Measurements from ENCODE around the gene C3orf85.

Gene C3orf85

DNA sequence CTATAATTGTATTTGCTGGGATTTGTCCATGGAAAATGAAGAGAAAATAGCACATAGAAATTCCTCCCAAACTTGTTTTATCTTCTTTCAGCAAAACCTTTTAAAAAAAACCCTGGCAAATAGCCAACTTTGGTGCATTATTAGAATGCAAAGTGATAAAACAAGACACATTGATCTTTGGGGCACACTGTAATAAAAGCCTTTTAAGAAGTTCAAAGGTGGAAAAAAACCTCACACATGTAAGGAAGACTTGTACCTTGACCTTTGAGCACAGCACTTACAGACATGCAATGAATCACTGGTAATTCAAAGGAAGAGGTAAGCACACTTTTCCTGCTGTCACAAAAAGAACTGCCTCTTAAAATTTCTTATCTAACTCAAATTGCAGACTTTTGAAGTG, 10.6 kb upstream of the C3orf85 start:
- CTCF ChIA-PET, result no interaction called here

DNA sequence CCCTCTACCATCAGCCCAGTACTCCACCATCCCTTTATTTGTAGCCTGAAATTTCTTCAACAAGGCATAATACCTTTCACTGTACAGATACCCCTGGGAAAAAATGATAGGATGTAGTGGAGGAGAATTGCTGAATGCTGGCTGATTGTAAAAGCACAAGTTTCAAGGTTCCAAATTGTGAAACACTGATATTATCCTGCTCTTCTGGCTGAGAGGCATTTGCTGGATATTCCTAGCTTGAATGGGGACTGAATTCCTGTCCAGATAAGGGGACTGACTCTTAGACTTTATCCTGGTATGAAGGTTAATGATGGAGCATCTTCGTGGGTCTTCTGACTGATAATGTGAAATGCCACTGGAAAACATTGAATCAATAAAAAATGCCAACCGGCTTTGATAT, 9.0 kb upstream of the C3orf85 start:
- Histone ChIP-seq H3K4me1 (ENCODE audit: control insufficient read depth, insufficient read depth, low read length) (no peaks in the 10 kb centered on the region), H3K27ac (ENCODE audit: extremely low read depth, low read depth, low read length) (no peak overlapping the region), H3K36me3 (ENCODE audit: control insufficient read depth in 2 of 2, insufficient read depth in 1 of 2, low read length in 2 of 2) (no peaks in the 10 kb centered on the region), H3K9me3 (ENCODE audit: control insufficient read depth, insufficient read depth, low read depth, low read length) (no peaks in the 10 kb centered on the region), H3K4me3 (ENCODE audit: low read depth, low read length) (no peak overlapping the region)
- no peak for TF ChIP-seq ZBTB21 (tag by site-specific recombination; IDR thresholded peaks at IDR 0.05)
- no peak for TF ChIP-seq MEIS1 (CRISPR knock-in tag; IDR thresholded peaks at IDR 0.05; ENCODE audit: borderline replicate concordance)
- no peak for TF ChIP-seq ZNF510 (tag by site-specific recombination; IDR thresholded peaks at IDR 0.05; ENCODE audit: insufficient replicate concordance)
- no peak for TF ChIP-seq ZNF777 (tag by site-specific recombination; IDR thresholded peaks at IDR 0.05; ENCODE audit: borderline replicate concordance)
- TF ChIP-seq ZXDB (tag by site-specific recombination; IDR thresholded peaks at IDR 0.05), result no peak
- TF ChIP-seq, protein P1, sequence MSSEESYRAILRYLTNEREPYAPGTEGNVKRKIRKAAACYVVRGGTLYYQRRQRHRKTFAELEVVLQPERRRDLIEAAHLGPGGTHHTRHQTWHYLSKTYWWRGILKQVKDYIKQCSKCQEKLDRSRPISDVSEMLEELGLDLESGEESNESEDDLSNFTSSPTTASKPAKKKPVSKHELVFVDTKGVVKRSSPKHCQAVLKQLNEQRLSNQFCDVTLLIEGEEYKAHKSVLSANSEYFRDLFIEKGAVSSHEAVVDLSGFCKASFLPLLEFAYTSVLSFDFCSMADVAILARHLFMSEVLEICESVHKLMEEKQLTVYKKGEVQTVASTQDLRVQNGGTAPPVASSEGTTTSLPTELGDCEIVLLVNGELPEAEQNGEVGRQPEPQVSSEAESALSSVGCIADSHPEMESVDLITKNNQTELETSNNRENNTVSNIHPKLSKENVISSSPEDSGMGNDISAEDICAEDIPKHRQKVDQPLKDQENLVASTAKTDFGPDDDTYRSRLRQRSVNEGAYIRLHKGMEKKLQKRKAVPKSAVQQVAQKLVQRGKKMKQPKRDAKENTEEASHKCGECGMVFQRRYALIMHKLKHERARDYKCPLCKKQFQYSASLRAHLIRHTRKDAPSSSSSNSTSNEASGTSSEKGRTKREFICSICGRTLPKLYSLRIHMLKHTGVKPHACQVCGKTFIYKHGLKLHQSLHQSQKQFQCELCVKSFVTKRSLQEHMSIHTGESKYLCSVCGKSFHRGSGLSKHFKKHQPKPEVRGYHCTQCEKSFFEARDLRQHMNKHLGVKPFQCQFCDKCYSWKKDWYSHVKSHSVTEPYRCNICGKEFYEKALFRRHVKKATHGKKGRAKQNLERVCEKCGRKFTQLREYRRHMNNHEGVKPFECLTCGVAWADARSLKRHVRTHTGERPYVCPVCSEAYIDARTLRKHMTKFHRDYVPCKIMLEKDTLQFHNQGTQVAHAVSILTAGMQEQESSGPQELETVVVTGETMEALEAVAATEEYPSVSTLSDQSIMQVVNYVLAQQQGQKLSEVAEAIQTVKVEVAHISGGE (tag by site-specific recombination; conservative IDR thresholded peaks at IDR 0.05; ENCODE audit: low read depth), result no peak
- no peak for TF ChIP-seq ZNF585B (tag by site-specific recombination; IDR thresholded peaks at IDR 0.05)
- no peak for TF ChIP-seq ZNF701 (tag by site-specific recombination; IDR thresholded peaks at IDR 0.05)
- TF ChIP-seq BCL11B (tag by site-specific recombination; IDR thresholded peaks at IDR 0.05; ENCODE audit: low read depth), result no peak
- no peak for TF ChIP-seq ZNF274 (IDR thresholded peaks at IDR 0.05; ENCODE audit: low read length)
- no peak for TF ChIP-seq ZNF274 (tag by site-specific recombination; IDR thresholded peaks at IDR 0.05; ENCODE audit: borderline replicate concordance)
- TF ChIP-seq, protein P2, sequence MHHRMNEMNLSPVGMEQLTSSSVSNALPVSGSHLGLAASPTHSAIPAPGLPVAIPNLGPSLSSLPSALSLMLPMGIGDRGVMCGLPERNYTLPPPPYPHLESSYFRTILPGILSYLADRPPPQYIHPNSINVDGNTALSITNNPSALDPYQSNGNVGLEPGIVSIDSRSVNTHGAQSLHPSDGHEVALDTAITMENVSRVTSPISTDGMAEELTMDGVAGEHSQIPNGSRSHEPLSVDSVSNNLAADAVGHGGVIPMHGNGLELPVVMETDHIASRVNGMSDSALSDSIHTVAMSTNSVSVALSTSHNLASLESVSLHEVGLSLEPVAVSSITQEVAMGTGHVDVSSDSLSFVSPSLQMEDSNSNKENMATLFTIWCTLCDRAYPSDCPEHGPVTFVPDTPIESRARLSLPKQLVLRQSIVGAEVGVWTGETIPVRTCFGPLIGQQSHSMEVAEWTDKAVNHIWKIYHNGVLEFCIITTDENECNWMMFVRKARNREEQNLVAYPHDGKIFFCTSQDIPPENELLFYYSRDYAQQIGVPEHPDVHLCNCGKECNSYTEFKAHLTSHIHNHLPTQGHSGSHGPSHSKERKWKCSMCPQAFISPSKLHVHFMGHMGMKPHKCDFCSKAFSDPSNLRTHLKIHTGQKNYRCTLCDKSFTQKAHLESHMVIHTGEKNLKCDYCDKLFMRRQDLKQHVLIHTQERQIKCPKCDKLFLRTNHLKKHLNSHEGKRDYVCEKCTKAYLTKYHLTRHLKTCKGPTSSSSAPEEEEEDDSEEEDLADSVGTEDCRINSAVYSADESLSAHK (tag by site-specific recombination; IDR thresholded peaks at IDR 0.05), result no peak
- TF ChIP-seq SETDB1 (IDR thresholded peaks at IDR 0.05; ENCODE audit: insufficient read length, low read length), result no peak
- ChIA-PET CTCF (no interaction called here), POLR2A (no interaction called here)

More for the DNA sequence above, 10.6 kb upstream of the C3orf85 start:
- Histone ChIP-seq H3K36me3 (ENCODE audit: control insufficient read depth in 2 of 2, insufficient read depth in 1 of 2, low read length in 2 of 2) (no peaks in the 10 kb centered on the region), H3K4me1 (ENCODE audit: control insufficient read depth, insufficient read depth, low read length) (no peaks in the 10 kb centered on the region), H3K27ac (ENCODE audit: extremely low read depth, low read depth, low read length) (no peak overlapping the region), H3K9me3 (ENCODE audit: control insufficient read depth, insufficient read depth, low read depth, low read length) (no peaks in the 10 kb centered on the region), H3K4me3 (ENCODE audit: low read depth, low read length) (no peak overlapping the region)
- POLR2A ChIA-PET, result no interaction called here
- no peak for TF ChIP-seq ZNF433 (tag by site-specific recombination; IDR thresholded peaks at IDR 0.05; ENCODE audit: low read depth)

DNA sequence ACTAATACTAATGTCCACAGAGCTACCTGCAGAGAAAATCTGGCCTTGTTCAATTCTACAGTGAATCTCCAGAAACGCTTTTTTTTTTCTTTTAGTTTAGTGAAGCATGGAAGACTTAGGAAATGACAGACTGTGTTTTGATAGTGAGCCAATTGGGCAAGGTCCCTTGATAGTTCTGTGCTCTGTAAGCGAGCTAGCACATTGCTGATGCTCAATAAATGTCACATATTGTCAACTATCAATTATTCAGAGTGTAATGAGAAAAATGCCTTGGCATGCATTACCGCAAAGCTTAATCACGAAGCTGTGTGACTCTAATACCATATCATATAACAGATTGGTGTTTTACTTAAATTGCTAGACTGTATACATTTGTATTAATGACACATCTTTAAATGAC, 5.2 kb upstream of the C3orf85 start:
- Histone ChIP-seq H3K36me3 (ENCODE audit: control insufficient read depth in 2 of 2, insufficient read depth in 1 of 2, low read length in 2 of 2) (no peaks in the 10 kb centered on the region), H3K9me3 (ENCODE audit: control insufficient read depth, insufficient read depth, low read depth, low read length) (no peaks in the 10 kb centered on the region), H3K4me1 (ENCODE audit: control insufficient read depth, insufficient read depth, low read length) (no peaks in the 10 kb centered on the region), H3K4me3 (ENCODE audit: low read depth, low read length) (no peak overlapping the region), H3K27ac (ENCODE audit: extremely low read depth, low read depth, low read length) (no peak overlapping the region)
- TF ChIP-seq EGR2 (tag by site-specific recombination; IDR thresholded peaks at IDR 0.05; ENCODE audit: low read depth), result no peak
- no peak for TF ChIP-seq ZNF354C (tag by site-specific recombination; IDR thresholded peaks at IDR 0.05; ENCODE audit: borderline replicate concordance, low read depth)
- no peak for TF ChIP-seq ZNF266 (tag by site-specific recombination; IDR thresholded peaks at IDR 0.05; ENCODE audit: low read depth)
- TF ChIP-seq, protein P3, sequence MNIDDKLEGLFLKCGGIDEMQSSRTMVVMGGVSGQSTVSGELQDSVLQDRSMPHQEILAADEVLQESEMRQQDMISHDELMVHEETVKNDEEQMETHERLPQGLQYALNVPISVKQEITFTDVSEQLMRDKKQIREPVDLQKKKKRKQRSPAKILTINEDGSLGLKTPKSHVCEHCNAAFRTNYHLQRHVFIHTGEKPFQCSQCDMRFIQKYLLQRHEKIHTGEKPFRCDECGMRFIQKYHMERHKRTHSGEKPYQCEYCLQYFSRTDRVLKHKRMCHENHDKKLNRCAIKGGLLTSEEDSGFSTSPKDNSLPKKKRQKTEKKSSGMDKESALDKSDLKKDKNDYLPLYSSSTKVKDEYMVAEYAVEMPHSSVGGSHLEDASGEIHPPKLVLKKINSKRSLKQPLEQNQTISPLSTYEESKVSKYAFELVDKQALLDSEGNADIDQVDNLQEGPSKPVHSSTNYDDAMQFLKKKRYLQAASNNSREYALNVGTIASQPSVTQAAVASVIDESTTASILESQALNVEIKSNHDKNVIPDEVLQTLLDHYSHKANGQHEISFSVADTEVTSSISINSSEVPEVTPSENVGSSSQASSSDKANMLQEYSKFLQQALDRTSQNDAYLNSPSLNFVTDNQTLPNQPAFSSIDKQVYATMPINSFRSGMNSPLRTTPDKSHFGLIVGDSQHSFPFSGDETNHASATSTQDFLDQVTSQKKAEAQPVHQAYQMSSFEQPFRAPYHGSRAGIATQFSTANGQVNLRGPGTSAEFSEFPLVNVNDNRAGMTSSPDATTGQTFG (tag by site-specific recombination; IDR thresholded peaks at IDR 0.05; ENCODE audit: borderline replicate concordance), result no peak
- CTCF ChIA-PET, result no interaction called here
- POLR2A ChIA-PET, result no interaction called here
